Lower lobe of right lung (tissue), 2 donors: ENCODE data around the gene ATP8A1. TPM values are rescaled to one million over a fixed set of nuclear protein-coding genes. Genes with fewer than 3 reads are reported as not detected.

Experiments used
- ATAC-seq, 2 donors: fragments of 200-7000 bp; cut with Tn5 transposase; one replicate each; pipeline ENCODE4 v1.9.1; 2020 to 2022; ENCODE audit warnings: mild to moderate bottlenecking in 2 of 2, moderate library complexity in 2 of 2
- DNase-seq: peaks from one replicate; pipeline ENCODE4 v3.0.0-alpha.2; 2020
- H3K27ac ChIP-seq: fragments of 200-600 bp; one replicate; pipeline ENCODE4 v1.8.0; 2022
- H3K27me3 ChIP-seq: fragments of 200-600 bp; one replicate; pipeline ENCODE4 v1.8.0; 2022; ENCODE audit warnings: low read depth
- H3K36me3 ChIP-seq: fragments of 200-600 bp; one replicate; pipeline ENCODE4 v1.8.0; 2022; ENCODE audit warnings: mild to moderate bottlenecking
- H3K4me1 ChIP-seq: fragments of 200-600 bp; one replicate; pipeline ENCODE4 v1.8.0; 2022
- H3K4me3 ChIP-seq: fragments of 200-600 bp; one replicate; pipeline ENCODE4 v1.8.0; 2022; ENCODE audit warnings: mild to moderate bottlenecking
- H3K9me3 ChIP-seq: fragments of 200-600 bp; one replicate; pipeline ENCODE4 v1.8.0; 2022
- CTCF ChIP-seq: fragments of 200-600 bp; IDR thresholded peaks from one replicate; pipeline ENCODE4 v1.8.0; 2022; ENCODE audit warnings: antibody characterized with exemption, mild to moderate bottlenecking
- intact Hi-C: fragments of 100-400 bp; cut with DNase I; formaldehyde crosslinking; loops from one replicate; pipeline ENCODE4 v1.11.0; 2022
- total RNA-seq: library from RNA; stranded (reverse); fragmentation: NEBNext Ultra II Directional; extraction: Animal tissue kit (Norgen Biotek cat#: 25700); gene quantifications from one replicate; pipeline ENCODE4 v1.2.1, GENCODE V29; 2021
- donor health status: DM: no; HTN: yes; CAD: no; lungs with severe emphysema.

ATP8A1 gene
- total RNA-seq, 1 donor from 2014 or later = 84.7 TPM

GRCh38 chr4:42416017-42416416 is 240.9 kb downstream of the ATP8A1 start:
- Histone ChIP-seq H3K27me3 (no peaks in the 10 kb centered on the region), H3K27ac (no peak overlapping the region), H3K36me3 (peaks cover 78% of the 10 kb centered on the region), H3K4me3 (no peak overlapping the region), H3K4me1 (no peaks in the 10 kb centered on the region), H3K9me3 (no peaks in the 10 kb centered on the region)
- no peak for TF ChIP-seq CTCF
- intact Hi-C loops = no loop called here
- DNase-seq = no peak
- no peak for ATAC-seq

- DNase-seq (no peak), ATAC-seq (no peak)
- intact Hi-C loops = no loop called here
Measured at GRCh38 chr4:42415281-42415680, 241.6 kb downstream of the ATP8A1 start.

GRCh38 chr4:42412251-42412650 is 244.7 kb downstream of the ATP8A1 start:
- peaks cover 44% of the 10 kb centered on the region for H3K36me3 ChIP-seq
- DNase-seq (no peak), ATAC-seq (peak in 1 of 2 donors; percentile 63)
- H3K27ac ChIP-seq = no peak overlapping the region
- H3K9me3 ChIP-seq = no peaks in the 10 kb centered on the region
- intact Hi-C loops = no loop called here
- H3K4me3 ChIP-seq = no peak overlapping the region
- H3K27me3 ChIP-seq = no peaks in the 10 kb centered on the region
- no peaks in the 10 kb centered on the region for H3K4me1 ChIP-seq
- TF ChIP-seq CTCF = no peak

More at GRCh38 chr4:42415281-42415680, 241.6 kb downstream of the ATP8A1 start:
- H3K27me3 ChIP-seq = no peaks in the 10 kb centered on the region
- H3K4me1 ChIP-seq = no peaks in the 10 kb centered on the region
- no peak overlapping the region for H3K27ac ChIP-seq
- peaks cover 71% of the 10 kb centered on the region for H3K36me3 ChIP-seq
- H3K4me3 ChIP-seq = no peak overlapping the region
- no peak for TF ChIP-seq CTCF
- no peaks in the 10 kb centered on the region for H3K9me3 ChIP-seq

- ATAC-seq (no peak), DNase-seq (no peak)
- no peaks in the 10 kb centered on the region for H3K27me3 ChIP-seq
- no peaks in the 10 kb centered on the region for H3K9me3 ChIP-seq
- no peaks in the 10 kb centered on the region for H3K4me1 ChIP-seq
- intact Hi-C loops = no loop called here
- H3K4me3 ChIP-seq = no peak overlapping the region
- peaks cover 42% of the 10 kb centered on the region for H3K36me3 ChIP-seq
- no peak overlapping the region for H3K27ac ChIP-seq
- TF ChIP-seq CTCF = no peak
Measured at GRCh38 chr4:42411803-42412202, 245.1 kb downstream of the ATP8A1 start.

GRCh38 chr4:42410446-42410845 is 246.5 kb downstream of the ATP8A1 start:
- H3K9me3 ChIP-seq = no peaks in the 10 kb centered on the region
- no peak for DNase-seq
- TF ChIP-seq CTCF = no peak
- intact Hi-C loops = no loop called here
- peaks cover 31% of the 10 kb centered on the region for H3K36me3 ChIP-seq
- no peaks in the 10 kb centered on the region for H3K27me3 ChIP-seq
- no peak overlapping the region for H3K27ac ChIP-seq
- ATAC-seq = no peak
- H3K4me3 ChIP-seq = no peak overlapping the region
- H3K4me1 ChIP-seq = no peaks in the 10 kb centered on the region

GRCh38 chr4:42404001-42404400 is 252.9 kb downstream of the ATP8A1 start:
- intact Hi-C loops = no loop called here
- peaks cover 7% of the 10 kb centered on the region for H3K27me3 ChIP-seq
- peaks cover 3% of the 10 kb centered on the region for H3K4me1 ChIP-seq
- DNase-seq (no peak), ATAC-seq (no peak)
- H3K9me3 ChIP-seq = no peaks in the 10 kb centered on the region
- no peak overlapping the region for H3K4me3 ChIP-seq
- no peaks in the 10 kb centered on the region for H3K36me3 ChIP-seq
- no peak overlapping the region for H3K27ac ChIP-seq
- no peak for TF ChIP-seq CTCF
